Right atrium auricular region (tissue), 2 donors: Measurements from ENCODE around the gene DEPDC5. TPM values are rescaled to one million over a fixed set of nuclear protein-coding genes. Genes with fewer than 3 reads are reported as not detected.
"Not testable (repeated sequence)": the region's sequence is repeated elsewhere in the genome, so short reads cannot be mapped to it uniquely, and the experiment has no call there.

Experiments used
- DNase-seq: peaks from one replicate; pipeline ENCODE4 v3.0.0-alpha.2; 2019; ENCODE audit warnings: low spot score
- H3K27ac ChIP-seq, 2 donors: fragments of 200-600 bp; sonication (generic); 1 replicate in 1 of 2; 2 replicates in 1 of 2; pipeline ENCODE4 v1.5.1; 2016 to 2019
- H3K27me3 ChIP-seq, 2 donors: fragments of 200-600 bp; sonication (generic); one replicate each; pipeline versions ENCODE4 v1.5.1 to v1.6.0; 2017 to 2019
- H3K36me3 ChIP-seq: fragments of 200-600 bp; sonication (generic); one replicate; pipeline ENCODE4 v1.5.1; 2016
- H3K4me1 ChIP-seq, 2 donors: fragments of 200-600 bp; sonication (generic); one replicate each; pipeline versions ENCODE4 v1.5.1 to v1.6.0; 2017 to 2019
- H3K4me3 ChIP-seq, 2 donors: fragments of 200-600 bp; sonication (generic); 1 replicate in 1 of 2; 2 replicates in 1 of 2; pipeline ENCODE4 v1.5.1; 2017 to 2019; ENCODE audit warnings: mild to moderate bottlenecking in 1 of 2, moderate library complexity in 1 of 2
- H3K9me3 ChIP-seq, 2 donors: fragments of 200-600 bp; sonication (generic); one replicate each; pipeline ENCODE4 v1.5.1; 2019
- CTCF ChIP-seq, 2 donors: fragments of 200-600 bp; sonication (generic); IDR thresholded peaks; one replicate each; pipeline ENCODE4 v1.5.1; 2019; ENCODE audit warnings: antibody characterized with exemption in 2 of 2
- total RNA-seq, 2 donors: library from RNA; depleted of rRNA; stranded (reverse); fragments of >200 nt; gene quantifications; one replicate each; pipeline ENCODE4 v1.1.0, GENCODE V29; 2016

Gene DEPDC5
- total RNA-seq, 2 donors from 2014 or later, result 7.0 to 8.6 TPM

GRCh38 chr22:31750365-31751284, 3.2 kb upstream of the DEPDC5 start:
- peak overlapping the region; percentile 80 to 98 for H3K4me3 ChIP-seq

GRCh38 chr22:31752096-31752847, 1.5 kb upstream of the DEPDC5 start:
- Histone ChIP-seq H3K27ac (peak overlapping the region; percentile 94 to 98), H3K9me3 (no peaks in the 10 kb centered on the region), H3K36me3 (no peaks in the 10 kb centered on the region), H3K27me3 (no peaks in the 10 kb centered on the region), H3K4me3 (no peak overlapping the region), H3K4me1 (peaks cover 0 to 55% of the 10 kb centered on the region in 2 donors)
- no peak for TF ChIP-seq CTCF (IDR thresholded peaks at IDR 0.05)
- DNase-seq, result no peak

More at GRCh38 chr22:31750365-31751284, 3.2 kb upstream of the DEPDC5 start:
- Histone ChIP-seq H3K36me3 (no peaks in the 10 kb centered on the region), H3K9me3 (no peaks in the 10 kb centered on the region), H3K27me3 (no peaks in the 10 kb centered on the region), H3K27ac (peak overlapping the region; percentile 78 to 90), H3K4me1 (peaks cover 0 to 55% of the 10 kb centered on the region in 2 donors)
- DNase-seq, result no peak
- no peak for TF ChIP-seq CTCF (IDR thresholded peaks at IDR 0.05)

- no peak for TF ChIP-seq CTCF (IDR thresholded peaks at IDR 0.05)
- no peaks in the 10 kb centered on the region for H3K36me3 ChIP-seq
- peak overlapping the region; percentile 89 to 90 for H3K4me3 ChIP-seq
- peak overlapping the region; percentile 94 to 98 for H3K27ac ChIP-seq
- peaks cover 0 to 47% of the 10 kb centered on the region in 2 donors for H3K4me1 ChIP-seq
- peak; percentile 63 for DNase-seq
- H3K9me3 ChIP-seq, result no peaks in the 10 kb centered on the region
- H3K27me3 ChIP-seq, result no peaks in the 10 kb centered on the region
These were observed 700 bp upstream of the DEPDC5 start for GRCh38 chr22:31753005-31753633.

- Histone ChIP-seq H3K36me3 (peaks cover 4% of the 10 kb centered on the region), H3K4me3 (peak overlapping the region in 1 of 2 donors; percentile 89), H3K27me3 (no peaks in the 10 kb centered on the region), H3K9me3 (no peaks in the 10 kb centered on the region), H3K27ac (peak overlapping the region; percentile 94 to 98), H3K4me1 (peaks cover 0 to 33% of the 10 kb centered on the region in 2 donors)
- no peak for TF ChIP-seq CTCF (IDR thresholded peaks at IDR 0.05)
- no peak for DNase-seq
These were observed 994 bp downstream of the DEPDC5 start for GRCh38 chr22:31754813-31755212.

- no peak for TF ChIP-seq CTCF (IDR thresholded peaks at IDR 0.05)
- no peak overlapping the region for H3K4me3 ChIP-seq
These were observed 3.4 kb downstream of the DEPDC5 start for GRCh38 chr22:31757265-31757664.

GRCh38 chr22:31758860-31759259, 5.0 kb downstream of the DEPDC5 start:
- H3K4me1 ChIP-seq, result peaks cover 0 to 11% of the 10 kb centered on the region in 2 donors
- DNase-seq, H3K27me3 ChIP-seq, H3K27ac ChIP-seq, H3K4me3 ChIP-seq, H3K9me3 ChIP-seq: not testable (repeated sequence)
- peaks cover 16% of the 10 kb centered on the region for H3K36me3 ChIP-seq

More at GRCh38 chr22:31757265-31757664, 3.4 kb downstream of the DEPDC5 start:
- peaks cover 0 to 21% of the 10 kb centered on the region in 2 donors for H3K4me1 ChIP-seq
- no peaks in the 10 kb centered on the region for H3K9me3 ChIP-seq
- H3K27ac ChIP-seq, result no peak overlapping the region
- H3K36me3 ChIP-seq, result peaks cover 10% of the 10 kb centered on the region
- no peak for DNase-seq
- no peaks in the 10 kb centered on the region for H3K27me3 ChIP-seq
